ENCODE results near the gene ARID2. TPM values are rescaled to one million over a fixed set of nuclear protein-coding genes. Genes with fewer than 3 reads are reported as not detected.

ARID2 gene
- total and polyA plus RNA-seq, 2 of the 4 experiments (the other 2 are of a cell fraction): 5.4 to 28.1 TPM

- dilution Hi-C loops (cut with HindIII; ENCODE audit: low sequenced_read_pairs, unreplicated experiment): no loop called here
- intact Hi-C loops (cut with micrococcal nuclease): no loop called here
- in situ Hi-C loops (cut with MboI; ENCODE audit: low sequenced_read_pairs): no loop called here
These were observed 147.6 kb downstream of the ARID2 start for GRCh38 chr12:45877069-45877468.

More at GRCh38 chr12:45877069-45877468, 147.6 kb downstream of the ARID2 start:
- Histone ChIP-seq H3K4ac (ENCODE audit: low read depth, low read length) (no peak overlapping the region), H2AFZ (replicated peaks; ENCODE audit: low read length, poor library complexity) (no peak overlapping the region), H4K5ac (ENCODE audit: low read depth, low read length) (no peak overlapping the region), H3K27me3 (ENCODE audit: control insufficient read depth, insufficient read depth, low read length) (no peaks in the 10 kb centered on the region), H2AK5ac (ENCODE audit: low read depth, low read length) (no peak overlapping the region), H3K18ac (ENCODE audit: low read depth, low read length) (no peak overlapping the region), H3K9me1 (ENCODE audit: insufficient read depth, low read length) (peaks cover 9% of the 10 kb centered on the region), H2BK15ac (ENCODE audit: low read depth, low read length) (no peak overlapping the region), H3K36me3 (ENCODE audit: control insufficient read depth, insufficient read depth, low read length) (peaks cover 16% of the 10 kb centered on the region), H3K4me3 (ENCODE audit: insufficient read depth, low read depth, low read length) (no peak overlapping the region), H3K4me2 (ENCODE audit: low read depth, low read length) (no peak overlapping the region), H2AK9ac (replicated peaks; ENCODE audit: low read depth, low read length, poor library complexity) (no peak overlapping the region), H4K8ac (ENCODE audit: low read depth in 2 of 2, low read length in 2 of 2) (no peak overlapping the region), H2BK120ac (ENCODE audit: low read depth, low read length) (no peak overlapping the region), H4K20me1 (ENCODE audit: insufficient read depth, low read length) (no peaks in the 10 kb centered on the region), H3K23ac (ENCODE audit: low read depth, low read length) (no peak overlapping the region), H2BK20ac (ENCODE audit: low read depth, low read length) (no peak overlapping the region), H2BK5ac (ENCODE audit: low read depth, low read length, poor library complexity, severe bottlenecking) (no peak overlapping the region), H3K79me1 (ENCODE audit: low read depth in 1 of 2, low read length in 2 of 2) (peaks cover 14 to 22% of the 10 kb centered on the region in 2 experiments; a peak in 2 of 4 replicates), H4K91ac (ENCODE audit: insufficient read depth, low read depth, low read length) (no peak overlapping the region), H3K9ac (ENCODE audit: low read depth, low read length) (no peak overlapping the region), H3K14ac (replicated peaks; ENCODE audit: low read depth, low read length) (no peak overlapping the region), H3K9me3 (ENCODE audit: control insufficient read depth, insufficient read depth, low read length) (peaks cover 3% of the 10 kb centered on the region; the same call in 1 of the 2 replicates), H3K56ac (ENCODE audit: extremely low read depth, insufficient read depth, low read length) (no peak overlapping the region), H3K4me1 (ENCODE audit: control insufficient read depth, insufficient read depth, low read length) (peaks cover 4% of the 10 kb centered on the region; the same call in 1 of the 2 replicates), H3K27ac (ENCODE audit: insufficient read depth, low read length) (no peak overlapping the region)
- no TSS peak for BruUV-seq (replicated peaks)
- DNase-seq (no peak), ATAC-seq (ENCODE audit: low read depth) (no peak)
- no peak for TF ChIP-seq RAD21 (IDR thresholded peaks at IDR 0.05; ENCODE audit: low read length)
- TF ChIP-seq CTCF (conservative IDR thresholded peaks at IDR 0.05; ENCODE audit: low read depth, low read length): no peak
- TF ChIP-seq RCOR1 (IDR thresholded peaks at IDR 0.05; ENCODE audit: insufficient replicate concordance, low read length): no peak
- TF ChIP-seq USF2 (IDR thresholded peaks at IDR 0.05; ENCODE audit: low read depth, low read length): no peak
- no peak for TF ChIP-seq NFE2L2 (IDR thresholded peaks at IDR 0.05; ENCODE audit: low read depth, low read length)
- no peak for TF ChIP-seq CEBPB (IDR thresholded peaks at IDR 0.05; ENCODE audit: low read depth, low read length)
- no peak for TF ChIP-seq MXI1 (IDR thresholded peaks at IDR 0.05; ENCODE audit: borderline replicate concordance, low read depth, low read length)
- TF ChIP-seq MAZ (IDR thresholded peaks at IDR 0.05; ENCODE audit: borderline replicate concordance, low read depth, low read length): no peak
- TF ChIP-seq MAFK (IDR thresholded peaks at IDR 0.05; ENCODE audit: low read depth, low read length): no peak
- TF ChIP-seq SMC3 (IDR thresholded peaks at IDR 0.05; ENCODE audit: low read depth, low read length): no peak
- TF ChIP-seq RFX5 (IDR thresholded peaks at IDR 0.05; ENCODE audit: low read depth, low read length): no peak
- no peak for TF ChIP-seq BHLHE40 (IDR thresholded peaks at IDR 0.05; ENCODE audit: low read depth, low read length)
- no peak for TF ChIP-seq FOS (IDR thresholded peaks at IDR 0.05; ENCODE audit: low read depth, low read length)
- POLR2A ChIA-PET (ENCODE audit: unreplicated experiment): no interaction called here
- WGBS, 2 experiments (ENCODE audit: extremely low coverage in 2 of 2, insufficient read length in 1 of 2): 100% methylated on average over 4 of the region's 5 CpGs; no CpG with 5 or more reads in 1 of the 2 experiments
- CTCF ChIA-PET: no interaction called here
